Skeletal muscle tissue (tissue), 4 donors: ENCODE results near the gene TSPAN16. TPM values are rescaled to one million over a fixed set of nuclear protein-coding genes. Genes with fewer than 3 reads are reported as not detected.

ENCODE experiments used
- H3K27ac ChIP-seq: one replicate; pipeline ENCODE4 v1.7.0; 2013; ENCODE audit warnings: mild to moderate bottlenecking, low read depth, low read length, inconsistent platforms
- H3K27me3 ChIP-seq, 3 donors: one replicate each; pipeline ENCODE4 v1.7.0; 2013; ENCODE audit warnings: low read length in 3 of 3; ENCODE audit not compliant: control insufficient read depth in 3 of 3, insufficient read depth in 3 of 3
- H3K36me3 ChIP-seq, 3 donors: one replicate each; pipeline ENCODE4 v1.7.0; 2013; ENCODE audit warnings: low read length in 3 of 3; ENCODE audit not compliant: control insufficient read depth in 3 of 3, insufficient read depth in 3 of 3
- H3K4me1 ChIP-seq, 3 donors: one replicate each; pipeline ENCODE4 v1.7.0; 2013; ENCODE audit warnings: low read length in 3 of 3, mild to moderate bottlenecking in 3 of 3; ENCODE audit not compliant: control insufficient read depth in 3 of 3, insufficient read depth in 3 of 3
- H3K4me3 ChIP-seq, 3 donors: one replicate each; pipeline ENCODE4 v1.7.0; 2013; ENCODE audit warnings: low read length in 3 of 3
- H3K9ac ChIP-seq, 3 donors: one replicate each; pipeline ENCODE4 v1.7.0; 2013; ENCODE audit warnings: low read length in 3 of 3, mild to moderate bottlenecking in 3 of 3, moderate library complexity in 2 of 3, low read depth in 1 of 3
- H3K9me3 ChIP-seq, 3 donors: one replicate each; pipeline ENCODE4 v1.7.0; 2013; ENCODE audit warnings: low read length in 3 of 3; ENCODE audit not compliant: control insufficient read depth in 3 of 3
- total RNA-seq: library from RNA; depleted of rRNA; stranded (reverse); fragments of >200 nt; gene quantifications from one replicate; pipeline ENCODE4 v1.2.3, GENCODE V29; 2014
- donor health status: Osteomylitis.

The TSPAN16 gene
- total RNA-seq, 1 donor from 2014 or later = not detected

DNA sequence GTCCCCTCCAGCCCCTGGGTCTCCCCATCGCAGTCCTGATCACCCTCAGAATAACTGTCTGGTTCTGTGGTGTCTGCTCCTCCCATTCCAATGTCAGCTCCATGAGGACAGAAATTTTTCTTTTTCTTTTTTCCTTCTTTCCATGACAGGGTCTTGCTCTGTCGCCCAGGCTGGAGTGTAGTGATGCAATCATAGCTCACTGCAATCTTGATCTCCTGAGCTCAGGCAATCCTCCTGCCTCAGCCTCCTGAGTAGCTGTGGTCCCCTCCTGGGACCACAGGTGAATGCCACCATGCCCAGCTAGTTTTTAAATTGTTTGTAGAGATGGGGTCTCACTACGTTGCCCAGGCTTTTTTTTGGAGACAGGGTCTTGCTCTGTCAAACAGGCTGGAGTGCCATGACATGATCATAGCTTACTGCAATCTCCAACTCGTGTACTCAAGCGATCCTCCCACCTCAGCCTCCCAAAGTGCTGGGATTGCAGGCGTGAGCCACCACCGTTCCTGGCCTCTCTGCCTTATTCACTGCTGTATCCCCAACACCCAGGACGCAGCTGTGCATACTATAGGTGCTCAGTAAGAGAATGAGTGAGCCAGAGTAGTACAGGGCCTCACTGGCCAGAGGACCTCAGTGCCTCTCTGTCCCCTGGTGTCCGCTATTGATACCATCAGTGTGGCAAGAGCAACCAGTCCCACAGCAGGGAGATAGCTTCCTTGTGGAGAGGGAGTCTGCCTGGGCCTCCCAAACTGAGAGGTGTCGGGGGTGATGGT, 28.5 kb upstream of the TSPAN16 start:
- Histone ChIP-seq H3K9ac (no peak overlapping the region), H3K4me1 (peaks cover 7 to 18% (median 7%) of the 10 kb centered on the region in 3 donors), H3K9me3 (no peaks in the 10 kb centered on the region), H3K36me3 (no peaks in the 10 kb centered on the region), H3K27me3 (peaks cover 2 to 9% (median 7%) of the 10 kb centered on the region in 3 donors), H3K4me3 (no peak overlapping the region), H3K27ac (no peak overlapping the region)

DNA sequence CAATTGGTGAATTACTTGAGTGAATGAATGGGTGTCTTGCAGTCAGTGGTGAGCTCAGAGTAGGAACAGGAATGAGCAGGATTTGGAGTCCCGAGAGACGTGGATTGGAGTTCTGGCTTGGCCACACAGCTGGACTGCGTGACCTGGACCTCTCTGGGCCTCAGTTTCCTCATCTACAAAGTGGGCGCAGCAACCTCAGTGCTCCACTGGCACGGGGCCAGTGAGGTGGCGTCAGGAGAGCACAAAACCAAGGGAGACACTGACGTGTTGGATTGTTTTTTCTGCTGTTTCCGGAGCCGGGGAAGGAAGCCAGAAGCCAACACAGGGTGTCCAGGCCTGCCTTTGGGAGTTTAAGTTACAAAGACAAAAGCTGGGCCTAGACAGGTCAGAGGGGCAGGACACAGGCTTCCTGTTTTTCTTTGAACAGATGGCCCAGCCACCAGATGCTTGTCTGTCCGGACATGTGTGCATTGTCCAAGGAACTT, 27.1 kb upstream of the TSPAN16 start:
- peaks cover 0 to 4% (median 0%) of the 10 kb centered on the region in 3 donors for H3K27me3 ChIP-seq
- H3K27ac ChIP-seq = peak overlapping the region; percentile 36
- H3K36me3 ChIP-seq = no peaks in the 10 kb centered on the region
- H3K9ac ChIP-seq = no peak overlapping the region
- no peaks in the 10 kb centered on the region for H3K9me3 ChIP-seq
- H3K4me1 ChIP-seq = peaks cover 4 to 15% (median 7%) of the 10 kb centered on the region in 3 donors
- H3K4me3 ChIP-seq = no peak overlapping the region

DNA sequence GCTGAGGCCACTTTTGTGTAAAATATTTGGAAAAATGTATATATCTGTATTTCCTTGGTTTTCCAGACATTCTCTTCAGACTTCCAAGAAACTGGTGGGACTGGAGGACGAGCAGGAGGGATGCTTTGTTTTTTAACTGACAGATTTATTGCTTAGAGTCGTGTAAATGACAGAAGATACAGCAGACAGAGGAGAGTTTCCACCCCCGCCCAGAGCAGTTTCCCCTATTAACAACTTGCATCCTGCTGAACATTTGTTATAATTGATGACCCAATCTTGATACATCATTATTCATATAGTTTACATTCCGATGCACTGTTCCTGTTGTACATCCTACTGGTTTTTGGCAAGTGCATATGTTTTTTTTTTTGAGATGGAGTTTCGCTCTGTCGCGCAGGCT, 26.6 kb upstream of the TSPAN16 start:
- peak overlapping the region; percentile 36 for H3K27ac ChIP-seq
- peaks cover 2 to 13% (median 7%) of the 10 kb centered on the region in 3 donors for H3K4me1 ChIP-seq
- H3K27me3 ChIP-seq = peaks cover 0 to 4% (median 0%) of the 10 kb centered on the region in 3 donors
- H3K36me3 ChIP-seq = no peaks in the 10 kb centered on the region
- no peak overlapping the region for H3K9ac ChIP-seq
- no peaks in the 10 kb centered on the region for H3K9me3 ChIP-seq
- H3K4me3 ChIP-seq = no peak overlapping the region

GRCh38 chr19:11273296-11273695, 22.7 kb upstream of the TSPAN16 start:
- no peak overlapping the region for H3K9ac ChIP-seq
- H3K36me3 ChIP-seq = no peaks in the 10 kb centered on the region
- no peaks in the 10 kb centered on the region for H3K9me3 ChIP-seq
- H3K4me3 ChIP-seq = no peak overlapping the region
- no peak overlapping the region for H3K27ac ChIP-seq
- no peaks in the 10 kb centered on the region for H3K27me3 ChIP-seq
- peaks cover 0 to 7% (median 3%) of the 10 kb centered on the region in 3 donors for H3K4me1 ChIP-seq

DNA sequence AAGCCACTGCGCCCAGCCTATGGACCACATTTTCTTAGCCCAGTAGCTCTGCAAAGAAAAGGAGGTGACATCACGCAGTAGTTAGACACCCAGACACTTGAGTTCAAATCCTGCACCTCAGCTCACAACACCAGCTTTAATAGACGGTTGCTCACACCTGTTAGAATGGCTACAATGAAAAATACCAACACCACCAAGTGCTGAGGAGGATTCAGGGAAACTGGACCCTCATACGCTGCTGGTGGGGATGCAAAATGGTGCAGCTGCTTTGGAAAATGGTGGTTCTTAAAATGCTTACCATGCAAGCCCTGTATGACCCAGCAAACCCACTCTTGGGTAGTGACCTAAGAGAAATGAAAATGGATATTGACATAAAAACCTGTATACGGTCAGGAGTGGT, 22.0 kb upstream of the TSPAN16 start:
- no peaks in the 10 kb centered on the region for H3K36me3 ChIP-seq
- H3K27me3 ChIP-seq = no peaks in the 10 kb centered on the region
- H3K27ac ChIP-seq = no peak overlapping the region
- H3K9ac ChIP-seq = no peak overlapping the region
- peaks cover 0 to 2% (median 0%) of the 10 kb centered on the region in 3 donors for H3K4me1 ChIP-seq
- no peak overlapping the region for H3K4me3 ChIP-seq
- no peaks in the 10 kb centered on the region for H3K9me3 ChIP-seq

DNA sequence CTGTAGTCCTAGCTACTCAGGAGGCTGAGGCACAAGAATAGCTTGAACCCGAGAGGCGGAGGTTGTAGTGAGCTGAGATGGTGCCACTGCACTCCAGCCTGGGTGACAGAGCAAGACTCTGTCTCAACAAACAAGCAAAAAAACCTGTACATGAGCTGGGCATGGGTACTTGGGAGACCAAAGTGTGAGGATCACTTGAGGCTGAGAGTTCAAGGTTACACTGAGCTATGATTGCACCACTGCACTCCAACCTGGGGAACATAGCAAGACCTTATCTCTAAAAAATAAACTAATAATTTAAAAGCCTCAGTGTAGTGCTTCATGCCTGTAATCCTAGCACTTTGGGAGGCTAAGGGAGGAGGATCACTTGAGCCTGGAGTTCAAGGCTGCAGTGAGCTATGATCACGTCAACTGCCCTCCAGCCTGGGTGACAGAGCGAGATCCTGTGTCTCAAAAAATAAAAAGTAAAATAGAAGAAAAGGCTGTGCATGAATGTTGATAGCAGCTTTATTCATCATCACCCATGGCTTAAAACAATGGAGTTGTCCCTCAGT, 21.4 kb upstream of the TSPAN16 start:
- no peak overlapping the region for H3K27ac ChIP-seq
- no peak overlapping the region for H3K9ac ChIP-seq
- no peaks in the 10 kb centered on the region for H3K36me3 ChIP-seq
- no peaks in the 10 kb centered on the region for H3K27me3 ChIP-seq
- H3K4me1 ChIP-seq = peaks cover 0 to 3% (median 0%) of the 10 kb centered on the region in 3 donors
- no peak overlapping the region for H3K4me3 ChIP-seq
- H3K9me3 ChIP-seq = no peaks in the 10 kb centered on the region

GRCh38 chr19:11278670-11279069, 17.3 kb upstream of the TSPAN16 start:
- no peaks in the 10 kb centered on the region for H3K36me3 ChIP-seq
- H3K9ac ChIP-seq = no peak overlapping the region
- H3K27ac ChIP-seq = no peak overlapping the region
- H3K4me3 ChIP-seq = no peak overlapping the region
- H3K27me3 ChIP-seq = no peaks in the 10 kb centered on the region
- H3K9me3 ChIP-seq = no peaks in the 10 kb centered on the region
- H3K4me1 ChIP-seq = peaks cover 0 to 4% (median 0%) of the 10 kb centered on the region in 3 donors

GRCh38 chr19:11279505-11280236, 16.3 kb upstream of the TSPAN16 start:
- H3K36me3 ChIP-seq = no peaks in the 10 kb centered on the region
- H3K9ac ChIP-seq = no peak overlapping the region
- H3K27me3 ChIP-seq = no peaks in the 10 kb centered on the region
- no peak overlapping the region for H3K4me3 ChIP-seq
- no peaks in the 10 kb centered on the region for H3K9me3 ChIP-seq
- H3K4me1 ChIP-seq = peaks cover 0 to 4% (median 0%) of the 10 kb centered on the region in 3 donors
- H3K27ac ChIP-seq = no peak overlapping the region

GRCh38 chr19:11281356-11282049, 14.5 kb upstream of the TSPAN16 start:
- peaks cover 0 to 4% (median 0%) of the 10 kb centered on the region in 3 donors for H3K4me1 ChIP-seq

More at GRCh38 chr19:11281356-11282049, 14.5 kb upstream of the TSPAN16 start:
- Histone ChIP-seq H3K27me3 (no peaks in the 10 kb centered on the region), H3K9ac (no peak overlapping the region), H3K36me3 (no peaks in the 10 kb centered on the region), H3K9me3 (no peaks in the 10 kb centered on the region), H3K4me3 (no peak overlapping the region), H3K27ac (no peak overlapping the region)
